Liver (tissue), 9 donors: ENCODE measurements around the gene KANTR. TPM values are rescaled to one million over a fixed set of nuclear protein-coding genes. Genes with fewer than 3 reads are reported as not detected.

Experiments used
- DNase-seq: peaks from one replicate; pipeline ENCODE4 v3.0.0-alpha.2; 2017; ENCODE audit warnings: low spot score
- H3K27ac ChIP-seq, 2 donors: one replicate each; pipeline ENCODE4 v1.7.0; 2013; ENCODE audit warnings: inconsistent platforms in 2 of 2, low read length in 2 of 2, control low read depth in 1 of 2, low read depth in 1 of 2, mild to moderate bottlenecking in 1 of 2
- H3K27me3 ChIP-seq, 4 donors: one replicate each; pipeline versions ENCODE4 v1.6.1 to v1.7.0; 2013; ENCODE audit warnings: low read length in 3 of 4, inconsistent platforms in 1 of 4, mild to moderate bottlenecking in 1 of 4, moderate library complexity in 1 of 4; ENCODE audit not compliant: control insufficient read depth in 4 of 4, insufficient read depth in 4 of 4
- H3K36me3 ChIP-seq, 4 donors: one replicate each; pipeline versions ENCODE4 v1.6.1 to v1.7.0; 2013; ENCODE audit warnings: low read length in 3 of 4, mild to moderate bottlenecking in 3 of 4, low read depth in 1 of 4, moderate library complexity in 1 of 4; ENCODE audit not compliant: control insufficient read depth in 4 of 4, insufficient read depth in 3 of 4
- H3K4me1 ChIP-seq, 4 donors: one replicate each; pipeline versions ENCODE4 v1.6.1 to v1.7.0; 2013; ENCODE audit warnings: low read length in 3 of 4, mild to moderate bottlenecking in 3 of 4, moderate library complexity in 1 of 4; ENCODE audit not compliant: control insufficient read depth in 4 of 4, insufficient read depth in 4 of 4
- H3K4me3 ChIP-seq, 3 donors: one replicate each; pipeline versions ENCODE4 v1.6.1 to v1.7.0; 2013; ENCODE audit warnings: low read length in 3 of 3, control low read depth in 1 of 3, low read depth in 1 of 3, mild to moderate bottlenecking in 1 of 3
- H3K9ac ChIP-seq, 2 donors: one replicate each; pipeline ENCODE4 v1.7.0; 2013; ENCODE audit warnings: low read length in 2 of 2, mild to moderate bottlenecking in 2 of 2, moderate library complexity in 2 of 2, control low read depth in 1 of 2, low read depth in 1 of 2
- H3K9me3 ChIP-seq, 4 donors: one replicate each; pipeline versions ENCODE4 v1.6.1 to v1.7.0; 2013; ENCODE audit warnings: low read length in 3 of 4; ENCODE audit not compliant: control insufficient read depth in 4 of 4
- EGR1 ChIP-seq, 2 donors: IDR thresholded peaks; 2 replicates each; pipeline ENCODE4 v1.6.1; 2016 to 2018; ENCODE audit warnings: antibody characterized with exemption in 2 of 2, low read depth in 2 of 2
- FOXA1 ChIP-seq: IDR thresholded peaks from 2 replicates; pipeline ENCODE4 v1.6.1; 2016; ENCODE audit warnings: antibody characterized with exemption
- FOXA2 ChIP-seq: IDR thresholded peaks from 2 replicates; pipeline ENCODE4 v1.6.1; 2016; ENCODE audit warnings: antibody characterized with exemption
- GABPA ChIP-seq, 2 donors: IDR thresholded peaks in 1 of 2; conservative IDR thresholded peaks in 1 of 2; 2 replicates each; pipeline ENCODE4 v1.6.1; 2016; ENCODE audit warnings: antibody characterized with exemption in 2 of 2, mild to moderate bottlenecking in 1 of 2, moderate library complexity in 1 of 2
- HNF4A ChIP-seq, 2 donors: conservative IDR thresholded peaks; 2 replicates each; pipeline ENCODE4 v1.6.1; 2016; ENCODE audit warnings: antibody characterized with exemption in 2 of 2, mild to moderate bottlenecking in 2 of 2
- HNF4G ChIP-seq: IDR thresholded peaks from 2 replicates; pipeline ENCODE4 v1.6.1; 2016; ENCODE audit warnings: antibody characterized with exemption
- JUND ChIP-seq, 2 donors: IDR thresholded peaks; 2 replicates each; pipeline ENCODE4 v1.6.1; 2016; ENCODE audit warnings: antibody characterized with exemption in 2 of 2
- NR2F2 ChIP-seq: IDR thresholded peaks from 2 replicates; pipeline ENCODE4 v1.6.1; 2016; ENCODE audit warnings: antibody characterized with exemption
- RAD21 ChIP-seq, 2 donors: IDR thresholded peaks; 2 replicates each; pipeline ENCODE4 v1.6.1; 2016; ENCODE audit warnings: antibody characterized with exemption in 2 of 2, mild to moderate bottlenecking in 2 of 2
- RXRA ChIP-seq, 2 donors: IDR thresholded peaks; 2 replicates each; pipeline ENCODE4 v1.6.1; 2017 to 2018; ENCODE audit warnings: antibody characterized with exemption in 2 of 2, mild to moderate bottlenecking in 1 of 2
- SP1 ChIP-seq: IDR thresholded peaks from 2 replicates; pipeline ENCODE4 v1.6.1; 2018; ENCODE audit warnings: antibody characterized with exemption, mild to moderate bottlenecking
- YY1 ChIP-seq: IDR thresholded peaks from 2 replicates; pipeline ENCODE4 v1.6.1; 2016; ENCODE audit warnings: antibody characterized with exemption, mild to moderate bottlenecking
- WGBS: extraction: QIAGEN DNeasy Blood & Tissue Kit; methylation state at CpG from one replicate; pipeline ENCODE4 v1.1.7; 2013; 5-methylcytosine and 5-hydroxymethylcytosine counted together
- polyA plus RNA-seq, 2 donors: library from polyadenylated mRNA; stranded (reverse) in 1 of 2; unstranded in 1 of 2; fragments of 200-250 nt in 1 of 2; fragments of >200 nt in 1 of 2; fragmentation: Nextera tagmentation in 1 of 2; extraction: Ambion mirVana in 1 of 2; gene quantifications; one replicate each; pipeline versions ENCODE4 v1.2.1 to v1.2.3, GENCODE V29; 2013 to 2015
- total RNA-seq, 2 donors: library from RNA; depleted of rRNA; stranded (reverse); fragments of >200 nt; gene quantifications; one replicate each; pipeline ENCODE4 v1.2.3, GENCODE V29; 2014
- TF ChIP-seq, protein P1 (sequence below): IDR thresholded peaks from 2 replicates; pipeline ENCODE4 v1.6.1; 2016; ENCODE audit warnings: antibody characterized with exemption
- TF ChIP-seq, protein P2 (sequence below): fragments of 150-350 bp; IDR thresholded peaks from 2 replicates; pipeline ENCODE4 v1.5.1; 2017; ENCODE audit warnings: improper control_type of control experiment, low read depth, low read length; ENCODE audit not compliant: missing input control
- donor health status: healthy.
- donor health status: healthy.
- donor health status: healthy.
- donor health status: healthy.
- donor health status: healthy.

KANTR gene
- total and polyA plus RNA-seq, 4 donors, result 0.44 to 13.6 (median 4.7) TPM

DNA sequence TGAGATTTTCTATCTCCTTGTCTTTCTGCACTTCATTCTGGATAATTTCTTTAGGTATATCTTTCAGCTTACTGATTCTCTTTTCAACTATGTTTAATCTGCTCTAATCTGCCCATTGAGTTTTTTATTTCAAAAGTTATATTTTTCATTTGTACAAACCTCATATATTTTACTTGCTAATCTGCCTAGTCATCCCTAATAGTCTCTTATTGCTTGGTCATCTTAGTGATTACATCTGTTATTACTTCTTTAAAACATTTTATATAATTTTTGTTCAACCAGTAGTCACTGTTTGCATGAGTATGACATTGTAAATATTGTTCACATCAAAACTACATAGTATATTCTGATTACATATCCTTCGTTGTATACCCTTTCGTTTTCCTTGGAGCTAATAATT, 32.4 kb downstream of the KANTR start:
- TF ChIP-seq SP1 (no peak), GABPA (IDR thresholded peaks at IDR 0.05 in 1 of 2, conservative IDR thresholded peaks at IDR 0.05 in 1 of 2) (no peak), YY1 (no peak), RAD21 (IDR thresholded peaks at IDR 0.05) (no peak)
- TF ChIP-seq, protein P1, sequence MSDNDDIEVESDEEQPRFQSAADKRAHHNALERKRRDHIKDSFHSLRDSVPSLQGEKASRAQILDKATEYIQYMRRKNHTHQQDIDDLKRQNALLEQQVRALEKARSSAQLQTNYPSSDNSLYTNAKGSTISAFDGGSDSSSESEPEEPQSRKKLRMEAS, result no peak
- TF ChIP-seq, protein P2, sequence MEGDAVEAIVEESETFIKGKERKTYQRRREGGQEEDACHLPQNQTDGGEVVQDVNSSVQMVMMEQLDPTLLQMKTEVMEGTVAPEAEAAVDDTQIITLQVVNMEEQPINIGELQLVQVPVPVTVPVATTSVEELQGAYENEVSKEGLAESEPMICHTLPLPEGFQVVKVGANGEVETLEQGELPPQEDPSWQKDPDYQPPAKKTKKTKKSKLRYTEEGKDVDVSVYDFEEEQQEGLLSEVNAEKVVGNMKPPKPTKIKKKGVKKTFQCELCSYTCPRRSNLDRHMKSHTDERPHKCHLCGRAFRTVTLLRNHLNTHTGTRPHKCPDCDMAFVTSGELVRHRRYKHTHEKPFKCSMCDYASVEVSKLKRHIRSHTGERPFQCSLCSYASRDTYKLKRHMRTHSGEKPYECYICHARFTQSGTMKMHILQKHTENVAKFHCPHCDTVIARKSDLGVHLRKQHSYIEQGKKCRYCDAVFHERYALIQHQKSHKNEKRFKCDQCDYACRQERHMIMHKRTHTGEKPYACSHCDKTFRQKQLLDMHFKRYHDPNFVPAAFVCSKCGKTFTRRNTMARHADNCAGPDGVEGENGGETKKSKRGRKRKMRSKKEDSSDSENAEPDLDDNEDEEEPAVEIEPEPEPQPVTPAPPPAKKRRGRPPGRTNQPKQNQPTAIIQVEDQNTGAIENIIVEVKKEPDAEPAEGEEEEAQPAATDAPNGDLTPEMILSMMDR, result no peak
- DNase-seq, result no peak
- Histone ChIP-seq H3K36me3 (peaks cover 0 to under 1% (median 0%) of the 10 kb centered on the region in 4 donors), H3K9ac (no peak overlapping the region), H3K4me3 (no peak overlapping the region), H3K9me3 (no peaks in the 10 kb centered on the region), H3K27me3 (no peaks in the 10 kb centered on the region), H3K27ac (no peak overlapping the region), H3K4me1 (no peaks in the 10 kb centered on the region)
- WGBS, result 99% methylated on average over 2 of the region's 2 CpGs

- H3K9ac ChIP-seq, result no peak overlapping the region
- 96% methylated on average over 3 of the region's 3 CpGs for WGBS
- no peak for DNase-seq
Measured at GRCh38 chrX:53128097-53128749, 34.3 kb downstream of the KANTR start.

DNA sequence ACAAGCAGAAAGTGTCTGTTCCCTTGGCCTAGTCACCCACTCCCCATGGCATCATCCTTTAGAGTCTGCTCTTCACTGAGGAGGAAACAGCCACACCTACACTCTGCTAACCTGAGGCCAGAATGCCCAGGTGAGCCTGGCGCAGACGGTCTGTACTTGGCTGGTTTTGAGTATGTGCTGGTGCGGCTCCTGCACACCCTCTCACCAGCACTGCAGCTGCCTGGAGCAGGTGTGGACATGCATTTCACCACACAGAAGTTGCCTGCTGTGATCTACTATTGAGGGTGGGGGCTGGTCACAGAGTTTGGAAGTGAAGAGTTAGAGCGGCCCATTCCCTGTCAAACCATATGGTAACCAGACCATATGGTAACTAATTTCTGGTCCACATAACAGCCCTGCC, 39.5 kb downstream of the KANTR start:
- Histone ChIP-seq H3K4me1 (no peaks in the 10 kb centered on the region), H3K9me3 (no peaks in the 10 kb centered on the region), H3K27ac (no peak overlapping the region), H3K4me3 (no peak overlapping the region), H3K9ac (no peak overlapping the region), H3K27me3 (no peaks in the 10 kb centered on the region), H3K36me3 (peaks cover 0 to 2% (median 0%) of the 10 kb centered on the region in 4 donors)
- DNase-seq, result no peak
- WGBS, result 96% methylated on average over 4 of the region's 4 CpGs
- no peak for TF ChIP-seq JUND (IDR thresholded peaks at IDR 0.05)
- TF ChIP-seq RXRA (IDR thresholded peaks at IDR 0.05), result no peak
- TF ChIP-seq YY1, result no peak
- TF ChIP-seq RAD21 (IDR thresholded peaks at IDR 0.05), result no peak
- TF ChIP-seq NR2F2, result no peak
- TF ChIP-seq, protein P1, result no peak
- TF ChIP-seq, protein P2, result no peak
- no peak for TF ChIP-seq SP1

More at GRCh38 chrX:53128097-53128749, 34.3 kb downstream of the KANTR start:
- H3K27ac ChIP-seq, result no peak overlapping the region
- H3K9me3 ChIP-seq, result no peaks in the 10 kb centered on the region
- peaks cover 0 to 2% (median 0%) of the 10 kb centered on the region in 4 donors for H3K36me3 ChIP-seq
- TF ChIP-seq JUND (IDR thresholded peaks at IDR 0.05), result no peak
- no peak for TF ChIP-seq FOXA2
- TF ChIP-seq EGR1 (IDR thresholded peaks at IDR 0.05; ENCODE audit: low read depth in 2 of 2), result no peak
- TF ChIP-seq YY1, result no peak
- no peak for TF ChIP-seq HNF4A (conservative IDR thresholded peaks at IDR 0.05)
- no peak for TF ChIP-seq HNF4G
- TF ChIP-seq, protein P1, result no peak
- TF ChIP-seq, protein P2, result no peak
- no peak for TF ChIP-seq SP1
- no peak for TF ChIP-seq FOXA1
- no peak for TF ChIP-seq NR2F2
- TF ChIP-seq RAD21 (IDR thresholded peaks at IDR 0.05), result no peak
- no peaks in the 10 kb centered on the region for H3K27me3 ChIP-seq
- H3K4me1 ChIP-seq, result no peaks in the 10 kb centered on the region
- H3K4me3 ChIP-seq, result no peak overlapping the region
